Parathyroid adenoma (tissue), 2 donors: ENCODE results near the gene ASCL1.

ENCODE experiments used
- H2AFZ ChIP-seq: fragments of 300-600 bp; sonication (generic); one replicate; pipeline ENCODE4 v1.7.0; 2017; ENCODE audit warnings: antibody characterized with exemption, mild to moderate bottlenecking
- H3K27ac ChIP-seq: fragments of 300-600 bp; sonication (generic); one replicate; pipeline ENCODE4 v1.7.0; 2017
- H3K27me3 ChIP-seq: fragments of 300-600 bp; sonication (generic); one replicate; pipeline ENCODE4 v1.7.0; 2017; ENCODE audit warnings: low read length; ENCODE audit not compliant: control insufficient read depth, insufficient read depth
- H3K36me3 ChIP-seq: fragments of 300-600 bp; sonication (generic); one replicate; pipeline ENCODE4 v1.7.0; 2017; ENCODE audit warnings: low read length; ENCODE audit not compliant: control insufficient read depth, insufficient read depth
- H3K4me1 ChIP-seq: fragments of 300-600 bp; sonication (generic); one replicate; pipeline ENCODE4 v1.7.0; 2017; ENCODE audit warnings: control low read depth
- H3K4me2 ChIP-seq: fragments of 300-600 bp; sonication (generic); one replicate; pipeline ENCODE4 v1.7.0; 2017; ENCODE audit warnings: low read length
- H3K4me3 ChIP-seq: fragments of 300-600 bp; sonication (generic); one replicate; pipeline ENCODE4 v1.7.0; 2017; ENCODE audit warnings: low read depth, low read length
- H3K79me2 ChIP-seq: fragments of 300-600 bp; sonication (generic); one replicate; pipeline ENCODE4 v1.7.0; 2017; ENCODE audit warnings: control low read depth
- H3K9ac ChIP-seq: fragments of 300-600 bp; sonication (generic); one replicate; pipeline ENCODE4 v1.7.0; 2017; ENCODE audit warnings: mild to moderate bottlenecking
- H3K9me3 ChIP-seq: fragments of 300-600 bp; sonication (generic); one replicate; pipeline ENCODE4 v1.7.0; 2017; ENCODE audit warnings: low read length; ENCODE audit not compliant: control insufficient read depth
- CTCF ChIP-seq: fragments of 300-600 bp; sonication (generic); IDR thresholded peaks from one replicate; pipeline ENCODE4 v1.7.0; 2017; ENCODE audit warnings: antibody characterized with exemption, mild to moderate bottlenecking
- donor health status: primary hyperparathyroidism.

ASCL1 gene

GRCh38 chr12:102954134-102954533 is 3.3 kb upstream of the ASCL1 start:
- Histone ChIP-seq H3K4me3 (no peak overlapping the region), H3K27ac (no peak overlapping the region), H3K4me2 (no peak overlapping the region), H3K9ac (no peak overlapping the region), H3K9me3 (no peaks in the 10 kb centered on the region), H3K27me3 (peaks cover 15% of the 10 kb centered on the region), H3K79me2 (no peaks in the 10 kb centered on the region), H2AFZ (no peak overlapping the region), H3K36me3 (no peaks in the 10 kb centered on the region), H3K4me1 (no peaks in the 10 kb centered on the region)
- TF ChIP-seq CTCF, result no peak

- H3K4me2 ChIP-seq, result peak overlapping the region; percentile 22
- H3K27me3 ChIP-seq, result peaks cover 20% of the 10 kb centered on the region
- no peaks in the 10 kb centered on the region for H3K79me2 ChIP-seq
- no peaks in the 10 kb centered on the region for H3K36me3 ChIP-seq
- H3K4me3 ChIP-seq, result no peak overlapping the region
- H3K27ac ChIP-seq, result no peak overlapping the region
- H3K4me1 ChIP-seq, result no peaks in the 10 kb centered on the region
- H3K9ac ChIP-seq, result no peak overlapping the region
- no peak overlapping the region for H2AFZ ChIP-seq
- no peaks in the 10 kb centered on the region for H3K9me3 ChIP-seq
- TF ChIP-seq CTCF, result no peak
These were observed 1.3 kb upstream of the ASCL1 start for GRCh38 chr12:102955926-102956737.

GRCh38 chr12:102956738-102957327 is 641 bp upstream of the ASCL1 start:
- Histone ChIP-seq H2AFZ (no peak overlapping the region), H3K4me3 (no peak overlapping the region), H3K4me1 (no peaks in the 10 kb centered on the region), H3K79me2 (no peaks in the 10 kb centered on the region), H3K9ac (no peak overlapping the region), H3K27me3 (peaks cover 22% of the 10 kb centered on the region), H3K9me3 (no peaks in the 10 kb centered on the region), H3K36me3 (no peaks in the 10 kb centered on the region), H3K4me2 (peak overlapping the region; percentile 32), H3K27ac (no peak overlapping the region)
- no peak for TF ChIP-seq CTCF

GRCh38 chr12:102958073-102958829 is 777 bp downstream of the ASCL1 start:
- no peak overlapping the region for H3K9ac ChIP-seq
- H2AFZ ChIP-seq, result peak overlapping the region; percentile 58
- H3K9me3 ChIP-seq, result no peaks in the 10 kb centered on the region
- H3K36me3 ChIP-seq, result no peaks in the 10 kb centered on the region
- no peak overlapping the region for H3K27ac ChIP-seq
- peak overlapping the region; percentile 42 for H3K4me3 ChIP-seq
- no peaks in the 10 kb centered on the region for H3K79me2 ChIP-seq
- peaks cover 30% of the 10 kb centered on the region for H3K27me3 ChIP-seq
- no peaks in the 10 kb centered on the region for H3K4me1 ChIP-seq
- no peak for TF ChIP-seq CTCF
- peak overlapping the region; percentile 79 for H3K4me2 ChIP-seq
